HepG2 (cell line): ENCODE results near the gene SIGLEC10. TPM values are rescaled to one million over a fixed set of nuclear protein-coding genes. Genes with fewer than 3 reads are reported as not detected.
A peak's percentile ranks its signal among the peaks of the same experiment; 100 is the strongest.

Source experiments
- FOXP4 ChIP-seq: sonication (generic); formaldehyde crosslinking; IDR thresholded peaks from 2 replicates; pipeline ENCODE4 v1.4.0; 2020; ENCODE audit warnings: missing genetic modification reagents
- HOXA5 ChIP-seq: sonication (generic); formaldehyde crosslinking; IDR thresholded peaks from 2 replicates; pipeline ENCODE4 v1.4.0; 2020; ENCODE audit warnings: missing genetic modification reagents
- IKZF4 ChIP-seq: sonication (generic); formaldehyde crosslinking; IDR thresholded peaks from 2 replicates; pipeline ENCODE4 v1.5.1; 2020; ENCODE audit warnings: borderline replicate concordance, mild to moderate bottlenecking, low read depth, missing genetic modification reagents; ENCODE audit errors: not compliant biosample characterization
- ISL2 ChIP-seq: sonication (generic); formaldehyde crosslinking; IDR thresholded peaks from 2 replicates; pipeline ENCODE4 v1.5.0; 2020; ENCODE audit warnings: missing genetic modification reagents
- KLF15 ChIP-seq: sonication (generic); formaldehyde crosslinking; IDR thresholded peaks from 2 replicates; pipeline ENCODE4 v1.8.1; 2023; ENCODE audit warnings: borderline replicate concordance, mild to moderate bottlenecking, inconsistent platforms, missing genetic modification reagents, mixed read lengths
- KLF9 ChIP-seq: IDR thresholded peaks from 2 replicates; pipeline ENCODE4 v1.6.1; 2016; ENCODE audit warnings: low read depth
- PPARG ChIP-seq: conservative IDR thresholded peaks from 2 replicates; pipeline ENCODE4 v1.6.1; 2016; ENCODE audit warnings: missing biosample characterization, missing genetic modification reagents
- SATB2 ChIP-seq: sonication (generic); formaldehyde crosslinking; IDR thresholded peaks from 2 replicates; pipeline ENCODE4 v1.5.0; 2020; ENCODE audit warnings: missing genetic modification reagents
- ZBTB21 ChIP-seq: sonication (generic); formaldehyde crosslinking; IDR thresholded peaks from 2 replicates; pipeline ENCODE4 v1.4.0; 2020; ENCODE audit warnings: missing genetic modification reagents
- ZHX1 ChIP-seq: sonication (generic); formaldehyde crosslinking; IDR thresholded peaks from 2 replicates; pipeline ENCODE4 v1.8.1; 2022; ENCODE audit warnings: low read depth, mild to moderate bottlenecking, missing genetic modification reagents
- ZNF598 ChIP-seq: sonication (generic); formaldehyde crosslinking; IDR thresholded peaks from 2 replicates; pipeline ENCODE4 v1.5.1; 2020; ENCODE audit warnings: mild to moderate bottlenecking, missing genetic modification reagents, borderline replicate concordance
- ZNF672 ChIP-seq: sonication (generic); formaldehyde crosslinking; IDR thresholded peaks from 2 replicates; pipeline ENCODE4 v1.8.1; 2022; ENCODE audit warnings: missing genetic modification reagents
- ZNF747 ChIP-seq: sonication (generic); formaldehyde crosslinking; IDR thresholded peaks from 2 replicates; pipeline ENCODE4 v1.8.1; 2023; ENCODE audit warnings: missing genetic modification reagents, mild to moderate bottlenecking, borderline replicate concordance
- polyA plus RNA-seq, 8 experiments: library from polyadenylated mRNA; depleted of rRNA in 3 of 8; stranded (reverse) in 7 of 8; unstranded in 1 of 8; fragments of >200 nt; fragmentation: Illumina TruSeq in 4 of 8; extraction: Trizol in 4 of 8; gene quantifications; 2 replicates each; pipeline versions ENCODE4 v1.2.1 to v1.2.3, GENCODE V29; 2011 to 2016; ENCODE audit warnings: low read depth in 4 of 8, missing spikeins in 1 of 8, mixed read lengths in 1 of 8; ENCODE audit not compliant: insufficient read depth in 1 of 8
- total RNA-seq, 5 experiments: library from RNA; depleted of rRNA; stranded (reverse); fragments of >200 nt; fragmentation: Illumina TruSeq; extraction: Trizol; gene quantifications; 2 replicates each; pipeline ENCODE4 v1.2.3, GENCODE V29; 2016; ENCODE audit warnings: low read depth in 1 of 5
- TF ChIP-seq, protein P1 (sequence below), 2 experiments: sonication (generic) in 1 of 2; formaldehyde crosslinking in 1 of 2; IDR thresholded peaks; 2 replicates each; pipeline versions ENCODE4 v1.6.1 to v1.9.0; 2014 to 2022; ENCODE audit warnings: antibody characterized with exemption in 1 of 2, borderline replicate concordance in 1 of 2, inconsistent platforms in 1 of 2, low read depth in 1 of 2, missing genetic modification reagents in 1 of 2
- TF ChIP-seq, protein P2 (sequence below): sonication (generic); formaldehyde crosslinking; IDR thresholded peaks from 2 replicates; pipeline ENCODE4 v1.4.0; 2020; ENCODE audit warnings: missing genetic modification reagents, borderline replicate concordance

SIGLEC10 gene
- total and polyA plus RNA-seq, 2 of the 13 experiments (the other 11 are each of a cell fraction or from before 2014, with no cell fraction given) = not detected

GRCh38 chr19:51365965-51366388, 51.5 kb downstream of the SIGLEC10 start, which contains the start of gene ETFB (continued):
- TF ChIP-seq FOXP4 (CRISPR knock-in tag) (no peak), ISL2 (no peak), PPARG (CRISPR knock-in tag) (no peak), ZNF598 (no peak), ZNF672 (CRISPR knock-in tag) (no peak), ZBTB21 (CRISPR knock-in tag) (no peak), SATB2 (CRISPR knock-in tag) (0 out of 2 replicates have a peak, but pooled peaks have one; percentile 15), KLF15 (no peak), HOXA5 (peak; percentile 64), IKZF4 (CRISPR knock-in tag) (peak; percentile 10), KLF9 (CRISPR knock-in tag) (no peak), ZHX1 (CRISPR knock-in tag) (no peak; the same call in 1 of the 2 replicates), ZNF747 (CRISPR knock-in tag) (no peak)
- TF ChIP-seq, protein P1, sequence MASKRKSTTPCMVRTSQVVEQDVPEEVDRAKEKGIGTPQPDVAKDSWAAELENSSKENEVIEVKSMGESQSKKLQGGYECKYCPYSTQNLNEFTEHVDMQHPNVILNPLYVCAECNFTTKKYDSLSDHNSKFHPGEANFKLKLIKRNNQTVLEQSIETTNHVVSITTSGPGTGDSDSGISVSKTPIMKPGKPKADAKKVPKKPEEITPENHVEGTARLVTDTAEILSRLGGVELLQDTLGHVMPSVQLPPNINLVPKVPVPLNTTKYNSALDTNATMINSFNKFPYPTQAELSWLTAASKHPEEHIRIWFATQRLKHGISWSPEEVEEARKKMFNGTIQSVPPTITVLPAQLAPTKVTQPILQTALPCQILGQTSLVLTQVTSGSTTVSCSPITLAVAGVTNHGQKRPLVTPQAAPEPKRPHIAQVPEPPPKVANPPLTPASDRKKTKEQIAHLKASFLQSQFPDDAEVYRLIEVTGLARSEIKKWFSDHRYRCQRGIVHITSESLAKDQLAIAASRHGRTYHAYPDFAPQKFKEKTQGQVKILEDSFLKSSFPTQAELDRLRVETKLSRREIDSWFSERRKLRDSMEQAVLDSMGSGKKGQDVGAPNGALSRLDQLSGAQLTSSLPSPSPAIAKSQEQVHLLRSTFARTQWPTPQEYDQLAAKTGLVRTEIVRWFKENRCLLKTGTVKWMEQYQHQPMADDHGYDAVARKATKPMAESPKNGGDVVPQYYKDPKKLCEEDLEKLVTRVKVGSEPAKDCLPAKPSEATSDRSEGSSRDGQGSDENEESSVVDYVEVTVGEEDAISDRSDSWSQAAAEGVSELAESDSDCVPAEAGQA (IDR thresholded peaks at IDR 0.05; ENCODE audit: low read depth) = no peak
- TF ChIP-seq, protein P1 (CRISPR knock-in tag; IDR thresholded peaks at IDR 0.05; ENCODE audit: borderline replicate concordance) = 0 out of 2 replicates have a peak, but pooled peaks have one; percentile 1
- TF ChIP-seq, protein P2, sequence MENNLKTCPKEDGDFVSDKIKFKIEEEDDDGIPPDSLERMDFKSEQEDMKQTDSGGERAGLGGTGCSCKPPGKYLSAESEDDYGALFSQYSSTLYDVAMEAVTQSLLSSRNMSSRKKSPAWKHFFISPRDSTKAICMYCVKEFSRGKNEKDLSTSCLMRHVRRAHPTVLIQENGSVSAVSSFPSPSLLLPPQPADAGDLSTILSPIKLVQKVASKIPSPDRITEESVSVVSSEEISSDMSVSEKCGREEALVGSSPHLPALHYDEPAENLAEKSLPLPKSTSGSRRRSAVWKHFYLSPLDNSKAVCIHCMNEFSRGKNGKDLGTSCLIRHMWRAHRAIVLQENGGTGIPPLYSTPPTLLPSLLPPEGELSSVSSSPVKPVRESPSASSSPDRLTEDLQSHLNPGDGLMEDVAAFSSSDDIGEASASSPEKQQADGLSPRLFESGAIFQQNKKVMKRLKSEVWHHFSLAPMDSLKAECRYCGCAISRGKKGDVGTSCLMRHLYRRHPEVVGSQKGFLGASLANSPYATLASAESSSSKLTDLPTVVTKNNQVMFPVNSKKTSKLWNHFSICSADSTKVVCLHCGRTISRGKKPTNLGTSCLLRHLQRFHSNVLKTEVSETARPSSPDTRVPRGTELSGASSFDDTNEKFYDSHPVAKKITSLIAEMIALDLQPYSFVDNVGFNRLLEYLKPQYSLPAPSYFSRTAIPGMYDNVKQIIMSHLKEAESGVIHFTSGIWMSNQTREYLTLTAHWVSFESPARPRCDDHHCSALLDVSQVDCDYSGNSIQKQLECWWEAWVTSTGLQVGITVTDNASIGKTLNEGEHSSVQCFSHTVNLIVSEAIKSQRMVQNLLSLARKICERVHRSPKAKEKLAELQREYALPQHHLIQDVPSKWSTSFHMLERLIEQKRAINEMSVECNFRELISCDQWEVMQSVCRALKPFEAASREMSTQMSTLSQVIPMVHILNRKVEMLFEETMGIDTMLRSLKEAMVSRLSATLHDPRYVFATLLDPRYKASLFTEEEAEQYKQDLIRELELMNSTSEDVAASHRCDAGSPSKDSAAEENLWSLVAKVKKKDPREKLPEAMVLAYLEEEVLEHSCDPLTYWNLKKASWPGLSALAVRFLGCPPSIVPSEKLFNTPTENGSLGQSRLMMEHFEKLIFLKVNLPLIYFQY (CRISPR knock-in tag) = no peak
